Measurements from ENCODE around the gene EFNB1.

EFNB1 gene

DNA sequence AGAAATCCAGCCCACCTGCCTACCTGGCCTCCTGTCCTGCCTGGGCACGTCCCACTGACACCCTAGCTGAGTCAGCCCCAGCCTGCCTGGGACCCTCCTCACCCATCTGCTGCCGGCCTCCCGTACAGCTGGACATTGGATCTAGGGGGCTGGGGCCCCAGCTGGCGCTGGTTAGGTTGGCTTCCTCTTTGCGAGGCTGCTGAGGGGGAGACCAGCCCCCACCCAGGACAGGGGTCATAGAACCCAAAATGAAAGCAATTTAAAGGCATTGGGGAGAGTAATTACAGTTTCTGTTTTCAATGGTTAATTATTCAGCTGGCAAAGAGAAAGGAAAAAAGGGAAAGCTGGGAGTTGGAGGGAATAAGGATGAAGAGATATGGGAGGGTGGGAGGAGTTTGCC lies 15.8 kb downstream of the EFNB1 start:
- Mint-ChIP-seq H3K9me3 (ENCODE audit: low read depth) (no peaks in the 10 kb centered on the region), H3K27me3 (no peaks in the 10 kb centered on the region), H3K4me3 (no peak overlapping the region), H3K27ac (no peak overlapping the region), H3K36me3 (no peaks in the 10 kb centered on the region), H3K4me1 (ENCODE audit: low read depth) (no peaks in the 10 kb centered on the region)

DNA sequence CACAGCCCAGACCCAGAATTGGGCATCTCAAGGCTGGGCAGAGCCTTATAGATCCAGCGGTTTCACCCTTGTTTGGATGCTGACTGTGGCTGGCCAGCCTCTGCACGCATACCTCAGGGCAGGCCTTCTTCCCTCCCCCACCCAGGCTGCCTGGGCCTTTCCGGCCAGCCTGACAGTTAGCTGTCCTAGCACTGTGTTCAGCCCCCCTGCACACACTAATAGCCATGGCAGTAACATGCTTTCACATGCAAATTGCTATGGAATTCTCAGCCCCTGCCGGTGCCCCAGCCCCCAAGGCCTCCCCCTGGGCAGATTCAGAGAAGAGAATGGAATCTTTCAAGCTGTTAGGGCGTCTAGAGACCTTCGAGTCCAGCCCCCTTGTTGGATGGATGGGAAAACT lies 17.7 kb downstream of the EFNB1 start:
- H3K36me3 Mint-ChIP-seq: no peaks in the 10 kb centered on the region
- no peaks in the 10 kb centered on the region for H3K9me3 Mint-ChIP-seq (ENCODE audit: low read depth)
- H3K27me3 Mint-ChIP-seq: no peaks in the 10 kb centered on the region
- H3K27ac Mint-ChIP-seq: no peak overlapping the region
- H3K4me1 Mint-ChIP-seq (ENCODE audit: low read depth): no peaks in the 10 kb centered on the region
- no peak overlapping the region for H3K4me3 Mint-ChIP-seq

DNA sequence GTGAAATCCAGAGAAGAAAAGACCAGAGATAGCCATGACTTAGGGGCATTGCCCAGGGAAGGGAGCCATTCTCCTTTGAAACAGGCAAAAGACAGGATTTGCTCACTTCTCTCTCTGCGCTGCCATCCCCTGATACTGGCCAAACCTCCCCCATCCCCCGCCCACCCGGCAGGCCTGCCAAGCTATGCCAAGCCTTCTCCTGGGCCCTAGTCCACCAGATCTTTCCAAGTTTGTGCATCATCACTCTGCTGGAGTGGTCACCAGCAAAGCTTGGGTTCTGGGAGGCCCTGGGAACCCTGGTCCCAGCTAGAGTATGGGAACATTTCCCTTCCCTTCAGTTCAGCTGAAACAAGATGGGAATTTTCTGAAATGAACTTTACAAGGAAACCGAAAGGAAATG lies 18.4 kb downstream of the EFNB1 start:
- Mint-ChIP-seq H3K27me3 (no peaks in the 10 kb centered on the region), H3K27ac (no peak overlapping the region), H3K4me1 (ENCODE audit: low read depth) (no peaks in the 10 kb centered on the region), H3K4me3 (no peak overlapping the region), H3K9me3 (ENCODE audit: low read depth) (no peaks in the 10 kb centered on the region), H3K36me3 (no peaks in the 10 kb centered on the region)

DNA sequence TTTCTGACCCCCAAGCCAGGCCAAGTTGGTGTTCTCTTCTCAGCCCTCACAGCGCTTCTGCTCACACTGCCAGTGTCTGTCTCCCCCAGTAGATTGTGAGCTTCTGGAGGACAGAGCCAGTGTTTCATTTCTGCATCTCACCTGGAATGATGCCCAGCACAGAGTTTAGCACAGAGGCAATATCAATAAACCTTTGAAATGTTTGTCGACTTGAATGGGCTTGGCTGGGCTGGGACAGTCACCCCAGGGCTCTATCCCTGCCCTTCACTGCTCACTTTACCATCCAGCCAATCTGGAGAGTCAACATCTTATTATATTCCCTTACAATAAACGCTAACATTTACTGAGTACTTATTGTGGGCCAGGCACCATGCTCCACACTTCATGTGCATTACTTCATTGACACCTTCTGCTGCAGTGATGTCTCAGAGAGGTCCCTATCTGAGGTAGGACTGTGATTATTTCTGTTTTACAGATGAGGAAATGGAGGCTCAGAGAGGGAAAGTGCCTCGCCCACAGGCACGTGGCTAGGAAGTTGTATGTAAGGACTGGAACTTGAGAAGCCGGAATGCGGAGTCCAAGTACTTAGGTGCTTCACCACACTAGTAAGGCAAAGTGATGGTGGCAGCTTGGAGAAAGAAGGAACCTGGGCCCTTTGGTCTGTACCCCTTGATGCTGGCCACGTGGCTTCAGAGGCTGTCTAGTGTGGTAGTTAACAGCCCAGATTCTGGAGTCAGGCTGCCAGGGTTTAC lies 19.5 kb downstream of the EFNB1 start:
- H3K36me3 Mint-ChIP-seq: no peaks in the 10 kb centered on the region
- no peaks in the 10 kb centered on the region for H3K4me1 Mint-ChIP-seq (ENCODE audit: low read depth)
- no peak overlapping the region for H3K4me3 Mint-ChIP-seq
- H3K27me3 Mint-ChIP-seq: no peaks in the 10 kb centered on the region
- H3K27ac Mint-ChIP-seq: no peak overlapping the region
- no peaks in the 10 kb centered on the region for H3K9me3 Mint-ChIP-seq (ENCODE audit: low read depth)

DNA sequence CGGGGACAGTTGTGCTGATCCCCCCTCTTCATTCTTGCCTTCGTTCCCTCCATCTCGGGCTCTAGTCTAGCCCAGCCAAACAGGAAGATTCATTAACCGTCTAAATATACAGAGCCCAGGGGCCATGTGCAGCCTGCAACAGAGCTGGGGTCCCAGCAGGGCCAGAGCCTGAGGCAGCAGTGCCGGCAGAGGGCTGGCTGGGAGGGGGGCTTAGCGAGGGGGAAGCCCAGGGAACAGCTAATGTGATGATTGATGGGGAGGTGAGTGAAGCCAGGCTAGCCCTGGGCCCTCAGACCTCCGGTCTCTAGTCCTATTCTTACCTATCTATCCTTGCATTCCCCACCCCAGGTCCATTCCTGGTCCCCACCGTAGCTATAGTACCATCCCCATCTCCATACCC lies 22.3 kb downstream of the EFNB1 start:
- no peaks in the 10 kb centered on the region for H3K27me3 Mint-ChIP-seq
- H3K36me3 Mint-ChIP-seq: no peaks in the 10 kb centered on the region
- H3K27ac Mint-ChIP-seq: no peak overlapping the region
- H3K4me3 Mint-ChIP-seq: no peak overlapping the region
- H3K9me3 Mint-ChIP-seq (ENCODE audit: low read depth): no peaks in the 10 kb centered on the region
- H3K4me1 Mint-ChIP-seq (ENCODE audit: low read depth): no peaks in the 10 kb centered on the region

DNA sequence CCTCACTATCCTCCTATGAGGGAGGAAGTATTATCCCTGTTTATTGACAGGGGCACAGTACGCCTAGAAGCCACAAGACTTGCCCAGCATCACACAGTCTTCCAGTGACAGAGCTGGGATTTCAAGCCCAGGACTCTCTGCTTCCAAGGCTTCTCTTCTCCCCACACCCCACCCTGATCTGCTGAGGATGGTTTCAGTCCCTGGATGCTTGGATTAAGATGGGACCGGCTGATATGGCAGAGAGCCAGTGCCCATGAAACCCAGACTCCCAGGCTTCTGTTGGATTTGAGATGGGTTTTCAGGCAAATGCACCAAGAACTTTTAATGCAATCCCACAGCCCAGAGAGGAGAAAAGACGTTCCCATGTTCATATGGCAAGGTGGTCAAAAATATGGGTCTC lies 23.2 kb downstream of the EFNB1 start:
- Mint-ChIP-seq H3K36me3 (no peaks in the 10 kb centered on the region), H3K27me3 (no peaks in the 10 kb centered on the region), H3K9me3 (ENCODE audit: low read depth) (no peaks in the 10 kb centered on the region), H3K4me3 (no peak overlapping the region), H3K27ac (no peak overlapping the region), H3K4me1 (ENCODE audit: low read depth) (no peaks in the 10 kb centered on the region)

DNA sequence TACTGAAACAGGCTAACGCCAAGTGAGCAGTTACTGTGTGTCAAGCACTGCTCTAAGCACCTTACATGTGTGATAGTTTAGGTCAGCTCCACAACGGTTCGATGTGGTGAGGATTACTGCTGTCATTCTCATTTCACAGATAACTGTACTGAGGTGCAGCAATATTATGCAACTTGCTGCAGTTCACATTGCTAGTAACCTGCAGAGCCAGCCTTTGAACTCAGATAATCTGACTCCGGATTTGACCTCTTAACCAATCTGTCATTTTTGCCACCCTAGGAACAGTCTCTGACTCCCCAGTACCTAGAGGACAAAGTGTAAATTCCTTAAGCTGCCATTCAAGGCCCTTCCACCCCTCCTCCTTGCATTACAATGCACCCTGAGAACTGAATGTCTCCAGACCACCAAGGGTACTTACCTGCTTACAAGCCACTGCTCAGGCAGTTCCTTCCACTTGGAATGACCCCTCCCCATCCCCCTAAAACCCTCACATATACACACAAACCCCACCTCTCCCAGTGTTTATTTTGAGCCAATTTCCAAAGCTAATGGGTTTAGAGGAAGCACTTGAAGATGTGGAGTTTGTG lies 24.9 kb downstream of the EFNB1 start:
- H3K27me3 Mint-ChIP-seq: no peaks in the 10 kb centered on the region
- no peaks in the 10 kb centered on the region for H3K36me3 Mint-ChIP-seq
- H3K4me1 Mint-ChIP-seq (ENCODE audit: low read depth): peaks cover 2% of the 10 kb centered on the region
- H3K4me3 Mint-ChIP-seq: no peak overlapping the region
- H3K9me3 Mint-ChIP-seq (ENCODE audit: low read depth): no peaks in the 10 kb centered on the region
- no peak overlapping the region for H3K27ac Mint-ChIP-seq

DNA sequence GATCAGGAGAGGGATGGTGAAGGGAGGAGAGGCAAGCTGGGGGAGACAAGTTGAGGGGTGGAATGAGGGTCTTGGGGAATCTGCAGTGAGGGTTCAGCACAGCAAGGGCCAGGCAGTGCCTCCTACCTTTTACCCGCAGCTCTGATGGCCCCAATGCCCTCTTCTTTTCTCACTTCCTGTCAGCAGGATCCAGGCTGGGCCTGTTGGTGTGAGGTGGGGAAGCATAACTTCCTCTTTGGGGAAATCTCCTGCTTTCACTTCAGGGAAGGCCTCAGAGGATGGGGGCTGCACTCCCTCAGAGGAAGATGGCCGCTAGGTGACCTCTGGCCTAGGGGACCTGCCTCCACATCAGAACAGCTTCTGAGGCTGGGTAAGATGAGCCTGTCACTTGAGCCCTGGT lies 36.5 kb downstream of the EFNB1 start:
- Mint-ChIP-seq H3K27ac (no peak overlapping the region), H3K27me3 (no peaks in the 10 kb centered on the region), H3K9me3 (ENCODE audit: low read depth) (no peaks in the 10 kb centered on the region), H3K4me3 (no peak overlapping the region), H3K4me1 (ENCODE audit: low read depth) (peaks cover 10% of the 10 kb centered on the region), H3K36me3 (no peaks in the 10 kb centered on the region)

DNA sequence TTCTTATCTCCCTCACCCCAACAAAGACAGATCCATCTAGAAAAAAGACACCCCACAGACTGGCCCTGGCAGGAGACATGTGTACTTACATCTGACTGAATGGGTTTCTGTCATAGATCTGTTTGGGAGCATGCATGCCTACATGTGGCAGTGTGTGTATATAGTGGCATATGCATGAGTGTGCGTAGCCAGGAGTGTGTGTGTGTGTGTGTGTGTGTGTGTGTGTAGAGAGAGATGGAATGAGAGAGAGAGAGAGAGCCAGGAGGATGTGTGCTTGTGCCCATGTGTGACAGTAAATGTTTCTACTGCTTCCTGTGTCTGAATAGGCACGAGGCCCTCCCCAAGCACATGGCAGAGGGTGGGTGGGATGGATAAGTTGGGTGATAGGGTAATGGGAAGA lies 37.1 kb downstream of the EFNB1 start:
- Mint-ChIP-seq H3K27ac (no peak overlapping the region), H3K27me3 (no peaks in the 10 kb centered on the region)

DNA sequence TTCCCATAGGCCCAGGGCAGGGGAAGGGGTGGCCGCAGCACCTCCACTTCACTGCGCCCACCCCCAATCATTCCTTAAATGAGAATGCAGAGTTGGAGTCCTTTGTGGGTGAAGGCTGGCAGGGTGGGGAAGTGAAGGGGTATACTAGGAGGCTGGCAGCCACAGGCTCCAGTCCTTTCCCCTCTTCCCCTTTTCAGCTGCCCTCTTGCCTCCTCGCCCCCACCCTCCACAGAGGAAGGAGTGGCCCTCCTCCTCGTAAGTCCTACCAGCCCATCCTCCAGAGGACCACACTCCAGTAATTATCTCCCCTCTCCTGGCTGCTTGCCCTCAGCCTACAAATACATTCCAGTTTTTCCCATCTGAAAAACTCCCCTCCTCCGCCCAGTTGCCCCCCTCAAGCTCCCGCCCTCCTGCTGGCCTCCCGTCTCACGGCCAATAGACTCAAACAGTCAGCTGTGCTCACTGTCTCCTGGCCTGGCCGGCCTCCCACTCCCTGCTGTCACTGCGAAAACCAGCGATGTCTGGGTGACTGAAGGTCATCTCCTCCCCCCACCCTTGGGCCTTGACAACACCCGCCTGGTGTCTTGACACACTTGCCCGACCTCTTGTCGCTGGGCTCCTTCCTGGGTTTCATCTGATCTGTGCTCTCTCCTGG lies 38.8 kb downstream of the EFNB1 start:
- H3K9me3 Mint-ChIP-seq (ENCODE audit: low read depth): no peaks in the 10 kb centered on the region
- H3K4me3 Mint-ChIP-seq: no peak overlapping the region
- peaks cover 10% of the 10 kb centered on the region for H3K4me1 Mint-ChIP-seq (ENCODE audit: low read depth)
- H3K27ac Mint-ChIP-seq: no peak overlapping the region
- no peaks in the 10 kb centered on the region for H3K36me3 Mint-ChIP-seq
- no peaks in the 10 kb centered on the region for H3K27me3 Mint-ChIP-seq

More for the DNA sequence above, 37.1 kb downstream of the EFNB1 start:
- no peaks in the 10 kb centered on the region for H3K9me3 Mint-ChIP-seq (ENCODE audit: low read depth)
- H3K4me1 Mint-ChIP-seq (ENCODE audit: low read depth): peaks cover 10% of the 10 kb centered on the region
- H3K36me3 Mint-ChIP-seq: no peaks in the 10 kb centered on the region
- no peak overlapping the region for H3K4me3 Mint-ChIP-seq

DNA sequence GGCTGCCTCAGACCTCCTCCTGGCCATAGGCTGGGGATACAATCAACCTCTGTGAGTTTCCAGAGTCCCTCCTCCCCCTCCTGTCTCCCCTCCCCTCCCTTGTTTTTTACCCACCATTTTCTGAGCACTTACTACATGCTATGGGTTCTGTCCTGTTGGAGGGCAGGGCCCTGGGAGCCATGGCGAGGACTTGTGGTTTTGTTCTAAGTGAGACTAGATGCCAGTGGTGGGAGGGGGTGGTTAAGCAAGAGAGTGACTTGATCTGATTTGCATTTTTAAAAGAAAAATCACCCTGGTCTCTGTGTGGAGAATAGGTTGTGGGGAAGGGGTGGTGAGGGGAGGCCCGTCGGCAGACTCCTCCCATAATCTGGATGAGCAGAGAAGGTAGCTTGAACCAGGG lies 39.5 kb downstream of the EFNB1 start:
- no peak overlapping the region for H3K27ac Mint-ChIP-seq
- H3K4me3 Mint-ChIP-seq: no peak overlapping the region
- no peaks in the 10 kb centered on the region for H3K36me3 Mint-ChIP-seq
- H3K9me3 Mint-ChIP-seq (ENCODE audit: low read depth): no peaks in the 10 kb centered on the region
- H3K4me1 Mint-ChIP-seq (ENCODE audit: low read depth): peaks cover 10% of the 10 kb centered on the region
- H3K27me3 Mint-ChIP-seq: no peaks in the 10 kb centered on the region

DNA sequence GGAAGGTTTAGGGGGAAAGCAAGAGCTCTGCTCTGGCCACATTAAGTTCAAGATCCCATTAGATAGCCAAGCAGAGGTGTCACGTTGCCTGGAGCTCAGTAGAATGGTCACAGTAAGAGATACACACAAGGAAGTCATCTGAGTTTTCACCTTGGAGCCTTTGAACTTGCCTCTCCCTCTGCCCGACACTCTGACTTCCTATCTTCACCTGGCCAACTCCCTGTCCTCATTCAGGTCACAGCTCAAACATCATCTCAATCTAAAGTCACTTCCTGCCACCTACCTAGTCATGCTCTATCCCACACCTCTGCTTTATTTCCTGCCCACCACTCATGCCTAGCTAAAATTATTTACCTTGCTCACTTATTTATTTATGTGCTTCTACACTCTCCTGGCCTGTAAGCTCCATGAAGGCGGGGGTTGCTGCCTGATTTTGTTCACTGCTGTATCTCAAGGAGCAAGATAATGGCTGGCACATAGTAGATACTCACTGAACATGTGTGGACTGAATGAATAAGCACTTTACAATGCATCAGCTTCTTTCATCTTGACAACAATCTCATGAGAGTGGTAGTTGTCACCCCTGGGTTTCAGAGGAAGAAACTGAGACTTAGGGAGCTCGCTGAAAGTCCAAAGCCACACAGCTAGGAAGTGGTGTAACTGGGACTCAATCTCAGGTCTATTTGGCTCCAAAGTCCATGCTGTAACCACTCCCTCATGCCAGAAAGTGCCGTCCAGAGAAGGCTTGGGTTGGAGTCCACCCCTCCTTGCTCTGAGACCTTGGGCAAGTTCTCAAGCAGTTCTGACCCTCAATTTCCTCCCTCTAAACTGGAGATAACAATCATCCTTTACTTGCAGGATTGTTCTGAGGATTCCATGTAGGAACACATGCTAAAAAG lies 40.3 kb downstream of the EFNB1 start:
- no peaks in the 10 kb centered on the region for H3K9me3 Mint-ChIP-seq (ENCODE audit: low read depth)
- no peaks in the 10 kb centered on the region for H3K27me3 Mint-ChIP-seq
- H3K36me3 Mint-ChIP-seq: no peaks in the 10 kb centered on the region
- no peak overlapping the region for H3K4me3 Mint-ChIP-seq
- H3K27ac Mint-ChIP-seq: peak overlapping the region; percentile 77
- peaks cover 10% of the 10 kb centered on the region for H3K4me1 Mint-ChIP-seq (ENCODE audit: low read depth)

DNA sequence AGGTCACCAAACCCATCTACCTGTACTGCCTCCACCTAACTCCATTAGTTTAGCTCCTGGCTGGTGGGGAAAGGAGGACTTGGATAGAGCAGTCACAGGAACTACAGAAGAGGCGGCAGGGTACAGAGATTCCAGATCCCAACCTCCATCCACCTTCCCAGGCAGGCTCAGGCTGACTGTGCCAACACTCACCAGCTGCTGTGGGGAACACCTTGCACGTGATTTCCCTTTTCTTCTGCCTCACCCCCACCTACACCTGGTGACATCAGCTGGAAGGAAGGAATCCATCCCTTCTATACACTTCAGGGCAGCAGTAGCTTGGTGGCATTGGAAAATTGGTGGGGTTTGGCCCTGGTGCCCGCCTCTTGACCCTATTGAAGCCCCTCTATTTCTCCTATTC lies 41.5 kb downstream of the EFNB1 start:
- Mint-ChIP-seq H3K4me1 (ENCODE audit: low read depth) (peaks cover 10% of the 10 kb centered on the region), H3K27ac (no peak overlapping the region), H3K27me3 (no peaks in the 10 kb centered on the region), H3K36me3 (no peaks in the 10 kb centered on the region), H3K9me3 (ENCODE audit: low read depth) (no peaks in the 10 kb centered on the region), H3K4me3 (no peak overlapping the region)

DNA sequence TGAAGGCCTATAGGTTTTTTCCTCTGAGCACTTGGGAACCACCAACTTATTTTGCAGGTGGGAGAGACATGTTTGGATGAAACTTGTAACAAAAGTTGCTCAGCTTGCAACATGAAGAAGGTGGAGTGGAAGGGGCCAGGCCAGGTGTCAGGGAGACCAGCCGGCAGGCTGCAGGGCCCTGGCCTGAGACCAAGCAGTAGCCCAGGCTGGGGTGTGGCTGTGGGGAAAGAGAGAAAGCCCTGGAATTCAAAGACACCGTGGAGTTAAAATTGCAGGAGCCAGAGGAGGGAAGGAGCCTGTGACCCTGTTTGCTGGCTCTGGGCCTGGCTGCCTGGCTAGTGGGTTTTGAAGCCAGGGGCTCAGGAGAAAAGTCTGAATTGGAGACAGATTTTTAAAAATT lies 43.4 kb downstream of the EFNB1 start:
- Mint-ChIP-seq H3K4me3 (no peak overlapping the region), H3K36me3 (no peaks in the 10 kb centered on the region), H3K27ac (no peak overlapping the region), H3K27me3 (no peaks in the 10 kb centered on the region), H3K9me3 (ENCODE audit: low read depth) (no peaks in the 10 kb centered on the region), H3K4me1 (ENCODE audit: low read depth) (peaks cover 10% of the 10 kb centered on the region)

DNA sequence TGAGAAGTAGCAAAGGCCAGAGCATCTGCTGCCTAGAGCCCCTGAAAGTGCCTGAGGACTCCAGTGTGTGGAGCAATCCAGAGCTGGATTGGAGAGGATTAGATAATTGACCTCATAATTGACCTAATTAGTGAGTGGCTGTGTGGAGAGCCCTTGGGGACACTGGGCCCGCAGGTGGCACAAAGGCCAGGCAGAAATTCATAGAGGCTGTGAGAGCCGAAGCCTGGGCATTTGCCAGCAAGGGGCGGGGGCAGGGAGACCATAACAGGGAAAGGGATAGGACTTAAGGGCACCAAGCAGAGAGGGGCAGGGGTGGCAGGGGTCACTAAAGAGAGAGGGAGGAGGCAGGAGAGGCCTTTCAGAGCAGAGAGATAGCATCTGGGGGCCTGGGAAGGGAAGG lies 45.3 kb downstream of the EFNB1 start:
- no peak overlapping the region for H3K27ac Mint-ChIP-seq
- no peaks in the 10 kb centered on the region for H3K27me3 Mint-ChIP-seq
- H3K9me3 Mint-ChIP-seq (ENCODE audit: low read depth): no peaks in the 10 kb centered on the region
- peaks cover 2% of the 10 kb centered on the region for H3K4me1 Mint-ChIP-seq (ENCODE audit: low read depth)
- H3K36me3 Mint-ChIP-seq: no peaks in the 10 kb centered on the region
- no peak overlapping the region for H3K4me3 Mint-ChIP-seq
